ENCODE results near the gene SEMA5A.

The SEMA5A gene

GRCh38 chr5:9558319-9558965, 12.6 kb upstream of the SEMA5A start:
- Histone ChIP-seq H3K4me3 (ENCODE audit: low read length) (no peak overlapping the region), H2AFZ (ENCODE audit: low read depth, low read length) (no peak overlapping the region), H3K36me3 (ENCODE audit: insufficient read depth, low read length) (no peaks in the 10 kb centered on the region), H3K27me3 (ENCODE audit: insufficient read depth, low read length) (no peaks in the 10 kb centered on the region), H3K4me1 (ENCODE audit: insufficient read depth, low read length) (no peaks in the 10 kb centered on the region), H3K9me3 (ENCODE audit: low read length) (no peaks in the 10 kb centered on the region)

GRCh38 chr5:9557696-9558095, 11.8 kb upstream of the SEMA5A start:
- Histone ChIP-seq H3K4me1 (ENCODE audit: insufficient read depth, low read length) (no peaks in the 10 kb centered on the region), H3K36me3 (ENCODE audit: insufficient read depth, low read length) (no peaks in the 10 kb centered on the region), H2AFZ (ENCODE audit: low read depth, low read length) (no peak overlapping the region), H3K27me3 (ENCODE audit: insufficient read depth, low read length) (no peaks in the 10 kb centered on the region), H3K9me3 (ENCODE audit: low read length) (no peaks in the 10 kb centered on the region), H3K4me3 (ENCODE audit: low read length) (no peak overlapping the region)

GRCh38 chr5:9555961-9556360, 10.1 kb upstream of the SEMA5A start:
- Histone ChIP-seq H3K27me3 (ENCODE audit: insufficient read depth, low read length) (no peaks in the 10 kb centered on the region), H3K9me3 (ENCODE audit: low read length) (no peaks in the 10 kb centered on the region), H3K4me3 (ENCODE audit: low read length) (no peak overlapping the region), H2AFZ (ENCODE audit: low read depth, low read length) (no peak overlapping the region), H3K36me3 (ENCODE audit: insufficient read depth, low read length) (no peaks in the 10 kb centered on the region), H3K4me1 (ENCODE audit: insufficient read depth, low read length) (no peaks in the 10 kb centered on the region)

- Histone ChIP-seq H2AFZ (ENCODE audit: low read depth, low read length) (no peak overlapping the region), H3K9me3 (ENCODE audit: low read length) (no peaks in the 10 kb centered on the region), H3K4me3 (ENCODE audit: low read length) (no peak overlapping the region), H3K4me1 (ENCODE audit: insufficient read depth, low read length) (no peaks in the 10 kb centered on the region), H3K27me3 (ENCODE audit: insufficient read depth, low read length) (no peaks in the 10 kb centered on the region), H3K36me3 (ENCODE audit: insufficient read depth, low read length) (no peaks in the 10 kb centered on the region)
These were observed 8.2 kb upstream of the SEMA5A start for GRCh38 chr5:9554122-9554521.

GRCh38 chr5:9553561-9553960, 7.7 kb upstream of the SEMA5A start:
- Histone ChIP-seq H3K4me3 (ENCODE audit: low read length) (no peak overlapping the region), H3K4me1 (ENCODE audit: insufficient read depth, low read length) (no peaks in the 10 kb centered on the region), H3K36me3 (ENCODE audit: insufficient read depth, low read length) (no peaks in the 10 kb centered on the region), H3K27me3 (ENCODE audit: insufficient read depth, low read length) (no peaks in the 10 kb centered on the region), H2AFZ (ENCODE audit: low read depth, low read length) (no peak overlapping the region), H3K9me3 (ENCODE audit: low read length) (no peaks in the 10 kb centered on the region)

GRCh38 chr5:9551567-9552537, 6.0 kb upstream of the SEMA5A start:
- H3K36me3 ChIP-seq (ENCODE audit: insufficient read depth, low read length), result no peaks in the 10 kb centered on the region
- H3K4me3 ChIP-seq (ENCODE audit: low read length), result no peak overlapping the region
- no peaks in the 10 kb centered on the region for H3K27me3 ChIP-seq (ENCODE audit: insufficient read depth, low read length)
- H2AFZ ChIP-seq (ENCODE audit: low read depth, low read length), result no peak overlapping the region
- H3K4me1 ChIP-seq (ENCODE audit: insufficient read depth, low read length), result no peaks in the 10 kb centered on the region
- no peaks in the 10 kb centered on the region for H3K9me3 ChIP-seq (ENCODE audit: low read length)

- no peak overlapping the region for H2AFZ ChIP-seq (ENCODE audit: low read depth, low read length)
- H3K4me3 ChIP-seq (ENCODE audit: low read length), result no peak overlapping the region
- peaks cover 3% of the 10 kb centered on the region for H3K27me3 ChIP-seq (ENCODE audit: insufficient read depth, low read length)
- no peaks in the 10 kb centered on the region for H3K9me3 ChIP-seq (ENCODE audit: low read length)
- peaks cover 6% of the 10 kb centered on the region for H3K4me1 ChIP-seq (ENCODE audit: insufficient read depth, low read length)
- no peaks in the 10 kb centered on the region for H3K36me3 ChIP-seq (ENCODE audit: insufficient read depth, low read length)
These were observed 4.1 kb upstream of the SEMA5A start for GRCh38 chr5:9549941-9550340.

GRCh38 chr5:9547122-9547947, 1.5 kb upstream of the SEMA5A start:
- Histone ChIP-seq H3K36me3 (ENCODE audit: insufficient read depth, low read length) (no peaks in the 10 kb centered on the region), H3K9me3 (ENCODE audit: low read length) (no peaks in the 10 kb centered on the region), H3K27me3 (ENCODE audit: insufficient read depth, low read length) (peaks cover 3% of the 10 kb centered on the region), H3K4me3 (ENCODE audit: low read length) (no peak overlapping the region), H2AFZ (ENCODE audit: low read depth, low read length) (no peak overlapping the region), H3K4me1 (ENCODE audit: insufficient read depth, low read length) (peaks cover 21% of the 10 kb centered on the region)

- peaks cover 25% of the 10 kb centered on the region for H3K4me1 ChIP-seq (ENCODE audit: insufficient read depth, low read length)
- H2AFZ ChIP-seq (ENCODE audit: low read depth, low read length), result peak overlapping the region; percentile 97
- H3K27me3 ChIP-seq (ENCODE audit: insufficient read depth, low read length), result peaks cover 3% of the 10 kb centered on the region
- peak overlapping the region; percentile 78 for H3K4me3 ChIP-seq (ENCODE audit: low read length)
- no peaks in the 10 kb centered on the region for H3K9me3 ChIP-seq (ENCODE audit: low read length)
- no peaks in the 10 kb centered on the region for H3K36me3 ChIP-seq (ENCODE audit: insufficient read depth, low read length)
These were observed 511 bp downstream of the SEMA5A start for GRCh38 chr5:9545136-9545991.

- Histone ChIP-seq H2AFZ (ENCODE audit: low read depth, low read length) (peak overlapping the region; percentile 97), H3K4me3 (ENCODE audit: low read length) (peak overlapping the region; percentile 78), H3K4me1 (ENCODE audit: insufficient read depth, low read length) (peaks cover 25% of the 10 kb centered on the region), H3K9me3 (ENCODE audit: low read length) (no peaks in the 10 kb centered on the region), H3K36me3 (ENCODE audit: insufficient read depth, low read length) (no peaks in the 10 kb centered on the region), H3K27me3 (ENCODE audit: insufficient read depth, low read length) (peaks cover 3% of the 10 kb centered on the region)
These were observed 1.3 kb downstream of the SEMA5A start for GRCh38 chr5:9544502-9545135.

- Histone ChIP-seq H3K27me3 (ENCODE audit: insufficient read depth, low read length) (peaks cover 3% of the 10 kb centered on the region), H3K4me3 (ENCODE audit: low read length) (peak overlapping the region; percentile 78), H3K36me3 (ENCODE audit: insufficient read depth, low read length) (no peaks in the 10 kb centered on the region), H2AFZ (ENCODE audit: low read depth, low read length) (peak overlapping the region; percentile 97), H3K4me1 (ENCODE audit: insufficient read depth, low read length) (peaks cover 25% of the 10 kb centered on the region), H3K9me3 (ENCODE audit: low read length) (no peaks in the 10 kb centered on the region)
These were observed 1.8 kb downstream of the SEMA5A start for GRCh38 chr5:9544056-9544455.
